Activated CD4-positive, alpha-beta memory T cell treated with anti-CD3 and anti-CD28 coated beads for 36 hours (primary cell): ENCODE measurements around the gene ATG2A. TPM values are rescaled to one million over a fixed set of nuclear protein-coding genes. Genes with fewer than 3 reads are reported as not detected.

ENCODE experiments used
- CTCF ChIA-PET: fragments of 350-600 bp; sonication (Branson Sonifier 250); formaldehyde crosslinking; loops from one replicate; lab custom pipeline; 2021; ENCODE audit warnings: antibody characterized with exemption, inconsistent platforms; lab: Charles Lee
- POLR2A ChIA-PET: fragments of 350-600 bp; sonication (Branson Sonifier 250); formaldehyde crosslinking; loops from one replicate; lab custom pipeline; 2021; ENCODE audit warnings: antibody characterized with exemption; lab: Charles Lee
- DNase-seq: peaks from one replicate; pipeline ENCODE4 v3.0.0-alpha.2; 2020
- H3K27ac Mint-ChIP-seq: one replicate; pipeline ENCODE4 v1.8.0; 2021; ENCODE audit warnings: mixed read lengths
- H3K27me3 Mint-ChIP-seq: one replicate; pipeline ENCODE4 v1.8.0; 2021; ENCODE audit warnings: mixed read lengths
- H3K36me3 Mint-ChIP-seq: one replicate; pipeline ENCODE4 v1.8.0; 2021; ENCODE audit warnings: mixed read lengths
- H3K4me1 Mint-ChIP-seq: one replicate; pipeline ENCODE4 v1.8.0; 2021; ENCODE audit warnings: low read depth, mixed read lengths
- H3K4me3 Mint-ChIP-seq: one replicate; pipeline ENCODE4 v1.8.0; 2021; ENCODE audit warnings: mild to moderate bottlenecking, mixed read lengths
- H3K9me3 Mint-ChIP-seq: one replicate; pipeline ENCODE4 v1.8.0; 2021; ENCODE audit warnings: mixed read lengths
- intact Hi-C: fragments of 100-400 bp; cut with micrococcal nuclease; formaldehyde crosslinking; loops from one replicate; pipeline ENCODE4 v1.15.1; 2023
- total RNA-seq, 2 experiments: library from RNA; stranded (reverse); gene quantifications; one replicate each; pipeline ENCODE4 v1.2.3, GENCODE V29; 2021

Gene ATG2A
- total RNA-seq, 2 experiments from 2014 or later, result 20.2 to 20.5 TPM

DNA sequence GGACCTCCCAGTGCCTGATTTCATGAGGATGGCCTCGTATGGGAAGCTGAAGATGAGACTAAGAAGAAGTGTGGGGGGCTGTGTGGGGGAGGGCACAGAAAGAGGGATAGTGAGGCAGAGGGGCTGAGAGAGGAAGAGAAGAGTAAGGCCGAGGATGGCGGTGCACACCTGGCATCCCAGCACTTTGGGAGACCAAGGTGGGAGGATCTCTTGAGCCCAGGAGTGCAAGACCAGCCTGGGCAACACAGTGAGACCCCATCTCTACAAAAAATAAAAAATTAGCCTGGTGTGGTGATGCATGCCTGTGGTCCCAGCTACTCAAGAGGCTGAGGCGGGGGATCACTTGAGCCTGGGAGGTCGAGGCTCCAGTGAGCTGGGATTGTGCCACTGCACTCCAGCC is 25.1 kb downstream of the ATG2A start:
- Mint-ChIP-seq H3K27me3 (no peaks in the 10 kb centered on the region), H3K36me3 (peaks cover 2% of the 10 kb centered on the region), H3K9me3 (no peaks in the 10 kb centered on the region), H3K4me3 (no peak overlapping the region), H3K4me1 (peaks cover 15% of the 10 kb centered on the region), H3K27ac (no peak overlapping the region)
- intact Hi-C loops, result no loop called here
- no peak for DNase-seq
- ChIA-PET POLR2A (no interaction called here), CTCF (interaction anchor here (0.7 to 29.7 kb wide), 3 partner anchors 13 to 104 kb away, joined by 3 to 1198 read pairs (median 3); partner anchors contain the start of genes CDC42BPG and EHD1)

DNA sequence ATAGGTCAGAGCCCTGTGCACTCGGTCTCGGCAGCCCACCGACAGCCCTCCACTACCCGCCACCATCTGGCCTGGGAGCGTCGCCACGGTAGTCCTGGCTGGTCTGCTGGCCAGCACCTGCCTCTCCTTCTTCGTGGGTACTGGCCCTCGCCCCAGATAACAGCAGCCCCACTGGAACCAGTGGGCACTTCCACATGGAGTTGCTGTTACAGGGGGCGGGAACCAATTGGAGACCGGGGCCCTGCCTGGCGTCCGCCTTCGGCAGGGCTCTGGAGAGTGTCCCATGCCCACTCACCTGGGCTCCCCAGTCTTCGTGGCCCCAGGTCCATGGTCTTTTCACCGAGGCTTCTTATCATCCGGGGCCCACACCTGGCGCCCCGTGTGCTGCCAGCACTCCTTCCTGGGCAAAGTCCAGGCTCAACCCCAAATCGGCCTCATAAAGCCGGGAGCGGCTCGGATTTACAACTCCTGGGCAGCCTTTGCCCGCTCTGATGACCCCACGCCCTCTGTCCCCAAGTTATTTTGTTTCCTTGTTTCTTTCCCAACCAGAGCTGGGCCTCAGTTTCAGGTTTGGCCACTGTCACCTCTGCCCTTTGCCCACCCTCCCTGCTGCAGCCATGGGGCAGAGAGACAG is 25.7 kb downstream of the ATG2A start:
- Mint-ChIP-seq H3K4me3 (no peak overlapping the region), H3K9me3 (no peaks in the 10 kb centered on the region), H3K36me3 (peaks cover 2% of the 10 kb centered on the region), H3K27ac (no peak overlapping the region), H3K4me1 (peaks cover 15% of the 10 kb centered on the region), H3K27me3 (no peaks in the 10 kb centered on the region)
- intact Hi-C loops, result no loop called here
- CTCF ChIA-PET, result interaction anchor here (0.7 to 29.7 kb wide), 2 partner anchors 13 to 35 kb away, joined by 3 to 1198 read pairs; partner anchors contain the start of genes CDC42BPG and EHD1
- DNase-seq, result no peak
- POLR2A ChIA-PET, result interaction anchor here (1.2 kb wide), 1 partner anchor 32 kb away, joined by 4 read pairs; no protein-coding TSS in a partner anchor

- no peak for DNase-seq
- no peak overlapping the region for H3K4me3 Mint-ChIP-seq
- ChIA-PET CTCF (interaction anchor here (1.3 to 29.7 kb wide), 3 partner anchors 11 to 123 kb away, joined by 3 to 1198 read pairs (median 4); partner anchors contain the start of genes ARL2, CDC42BPG and EHD1), POLR2A (interaction anchor here (1.2 kb wide), 1 partner anchor 31 kb away, joined by 4 read pairs; no protein-coding TSS in a partner anchor)
- H3K9me3 Mint-ChIP-seq, result no peaks in the 10 kb centered on the region
- H3K27ac Mint-ChIP-seq, result no peak overlapping the region
- no peaks in the 10 kb centered on the region for H3K27me3 Mint-ChIP-seq
- intact Hi-C loops, result no loop called here
- peaks cover 22% of the 10 kb centered on the region for H3K4me1 Mint-ChIP-seq
- peaks cover 2% of the 10 kb centered on the region for H3K36me3 Mint-ChIP-seq
Observed at GRCh38 chr11:64890522-64890939, 26.5 kb downstream of the ATG2A start.

DNA sequence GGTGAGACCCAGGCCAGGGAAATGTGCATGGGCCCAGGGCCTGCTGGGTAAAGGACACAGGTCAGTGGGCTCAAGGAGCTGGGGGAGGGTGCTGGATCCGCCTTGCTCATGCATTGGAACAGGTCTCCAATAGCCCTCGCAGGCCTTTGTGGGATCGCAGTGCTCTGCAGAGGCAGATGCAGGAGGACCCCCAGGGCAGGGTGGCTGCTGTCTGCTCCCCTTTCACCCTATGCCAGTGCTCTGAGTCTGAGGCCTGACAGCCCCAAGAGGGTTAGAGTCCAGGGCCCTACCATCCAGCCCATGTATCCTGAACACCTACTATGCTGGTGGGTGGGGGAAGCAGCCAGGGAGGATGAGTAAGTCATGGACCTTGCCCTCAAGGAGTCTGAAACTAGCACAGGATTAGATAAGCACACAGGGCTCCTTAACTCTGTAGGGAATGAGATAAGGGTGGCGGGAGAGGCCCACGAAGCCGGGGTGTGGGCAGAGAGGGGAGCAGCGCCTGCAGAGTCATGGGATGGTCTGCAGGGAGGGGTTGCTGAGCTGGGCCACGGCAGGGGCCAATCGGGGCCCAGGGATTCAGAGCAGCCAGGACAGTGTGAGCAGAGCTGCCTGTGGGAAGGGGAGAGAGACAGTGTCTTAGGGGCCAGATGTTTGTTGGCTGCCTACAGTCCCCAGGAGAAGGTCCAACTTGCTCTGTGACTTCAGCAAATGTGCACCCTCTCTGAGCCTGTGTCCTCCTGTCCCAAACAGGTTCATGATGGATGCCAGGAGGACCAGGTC is 28.1 kb downstream of the ATG2A start:
- H3K4me3 Mint-ChIP-seq, result no peak overlapping the region
- DNase-seq, result no peak
- H3K27ac Mint-ChIP-seq, result no peak overlapping the region
- ChIA-PET CTCF (interaction anchor here (1.0 to 29.7 kb wide), 6 partner anchors 10 to 125 kb away, joined by 3 to 1198 read pairs (median 9); partner anchors contain the start of genes ARL2, CDC42BPG and EHD1), POLR2A (interaction anchor here (1.3 to 1.8 kb wide), 2 partner anchors 28 to 32 kb away, joined by 4 to 9 read pairs; no protein-coding TSS in a partner anchor)
- H3K36me3 Mint-ChIP-seq, result no peaks in the 10 kb centered on the region
- H3K27me3 Mint-ChIP-seq, result no peaks in the 10 kb centered on the region
- peaks cover 30% of the 10 kb centered on the region for H3K4me1 Mint-ChIP-seq
- intact Hi-C loops, result loop anchor here (1.0 kb wide), 1 partner anchor 11 kb away; the partner anchor contains the start of gene EHD1
- no peaks in the 10 kb centered on the region for H3K9me3 Mint-ChIP-seq

- Mint-ChIP-seq H3K4me3 (peak overlapping the region; percentile 66), H3K9me3 (no peaks in the 10 kb centered on the region), H3K27me3 (no peaks in the 10 kb centered on the region), H3K4me1 (peaks cover 30% of the 10 kb centered on the region), H3K36me3 (no peaks in the 10 kb centered on the region), H3K27ac (no peak overlapping the region)
- CTCF ChIA-PET, result interaction anchor here (0.5 to 29.7 kb wide), 17 partner anchors 8 to 216 kb away, joined by 3 to 1198 read pairs (median 4); partner anchors contain the start of genes ARL2, CDC42BPG, EHD1 and SF1
- DNase-seq, result no peak
- POLR2A ChIA-PET, result interaction anchor here (0.6 to 1.8 kb wide), 4 partner anchors 11 to 32 kb away, joined by 3 to 9 read pairs (median 5); no protein-coding TSS in a partner anchor
- intact Hi-C loops, result loop anchor here (1.0 kb wide), 1 partner anchor 10 kb away; the partner anchor contains the start of gene EHD1
Observed at GRCh38 chr11:64888406-64888728, 28.6 kb downstream of the ATG2A start.

- ChIA-PET POLR2A (interaction anchor here (0.6 to 1.8 kb wide), 6 partner anchors 10 to 39 kb away, joined by 3 to 9 read pairs (median 4); no protein-coding TSS in a partner anchor), CTCF (interaction anchor here (0.5 to 29.7 kb wide), 17 partner anchors 8 to 217 kb away, joined by 3 to 1198 read pairs (median 4); partner anchors contain the start of genes ARL2, CDC42BPG, EHD1 and SF1)
- H3K27ac Mint-ChIP-seq, result peak overlapping the region; percentile 42
- peak overlapping the region; percentile 66 for H3K4me3 Mint-ChIP-seq
- no peaks in the 10 kb centered on the region for H3K27me3 Mint-ChIP-seq
- peaks cover 30% of the 10 kb centered on the region for H3K4me1 Mint-ChIP-seq
- H3K9me3 Mint-ChIP-seq, result no peaks in the 10 kb centered on the region
- H3K36me3 Mint-ChIP-seq, result no peaks in the 10 kb centered on the region
- intact Hi-C loops, result loop anchor here (1.0 kb wide), 1 partner anchor 10 kb away; the partner anchor contains the start of gene EHD1
- peak; percentile 89 for DNase-seq
Observed at GRCh38 chr11:64887757-64888405, 29.1 kb downstream of the ATG2A start.

- H3K27me3 Mint-ChIP-seq, result no peaks in the 10 kb centered on the region
- no peaks in the 10 kb centered on the region for H3K36me3 Mint-ChIP-seq
- H3K27ac Mint-ChIP-seq, result peak overlapping the region; percentile 15
- no peaks in the 10 kb centered on the region for H3K9me3 Mint-ChIP-seq
- H3K4me3 Mint-ChIP-seq, result no peak overlapping the region
- H3K4me1 Mint-ChIP-seq, result peaks cover 30% of the 10 kb centered on the region
- no peak for DNase-seq
- POLR2A ChIA-PET, result interaction anchor here (0.5 to 1.8 kb wide), 6 partner anchors 10 to 42 kb away, joined by 3 to 9 read pairs (median 4); no protein-coding TSS in a partner anchor
- intact Hi-C loops, result no loop called here
- CTCF ChIA-PET, result interaction anchor here (0.9 to 29.7 kb wide), 9 partner anchors 9 to 126 kb away, joined by 3 to 1198 read pairs (median 5); partner anchors contain the start of genes ARL2, CDC42BPG and EHD1
Observed at GRCh38 chr11:64887234-64887756, 29.7 kb downstream of the ATG2A start.

DNA sequence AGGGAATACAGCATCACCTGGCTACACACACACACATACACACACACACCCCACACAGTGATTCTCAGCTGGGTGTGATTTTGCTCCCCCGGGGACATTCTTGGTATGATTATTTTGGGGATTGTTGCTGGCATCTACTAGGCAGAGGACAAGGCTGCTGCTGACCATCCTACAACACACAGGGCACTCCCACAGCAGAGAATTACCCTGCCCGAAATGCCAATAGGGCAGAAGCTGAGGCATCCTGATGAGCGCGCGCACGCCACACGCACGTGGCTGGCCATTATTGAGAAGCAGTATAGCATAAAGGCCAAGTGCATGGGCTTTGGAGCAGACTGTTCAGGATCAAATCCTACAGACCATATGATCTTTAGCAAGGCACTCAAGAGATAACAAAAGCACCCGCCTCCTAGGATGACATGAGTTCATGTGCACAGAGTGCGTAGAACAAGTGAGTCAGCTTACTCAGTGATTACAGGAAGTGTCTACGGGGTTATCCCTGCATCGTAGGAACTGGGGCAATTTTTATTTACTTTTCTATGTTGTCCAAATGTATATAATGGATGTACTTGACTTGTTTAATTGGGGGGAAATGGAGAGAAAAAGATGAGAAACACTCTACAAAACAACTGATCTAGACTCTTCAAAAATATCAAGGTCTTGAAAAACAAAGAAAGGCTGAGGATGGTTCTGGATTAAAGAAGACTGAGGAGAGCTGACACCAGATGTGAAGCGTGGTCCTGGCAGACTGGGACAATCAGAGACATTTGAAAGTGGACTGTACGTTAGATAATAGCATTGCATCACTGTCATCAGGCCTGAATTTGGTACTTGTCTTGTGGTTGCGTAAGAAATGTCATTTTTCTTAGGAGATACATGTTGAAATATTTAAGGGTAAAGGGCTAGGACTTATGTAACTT is 31.4 kb downstream of the ATG2A start:
- POLR2A ChIA-PET, result interaction anchor here (0.9 to 14.6 kb wide), 4 partner anchors 8 to 38 kb away, joined by 3 to 460 read pairs (median 6); no protein-coding TSS in a partner anchor
- Mint-ChIP-seq H3K4me1 (peaks cover 42% of the 10 kb centered on the region), H3K9me3 (no peaks in the 10 kb centered on the region), H3K36me3 (no peaks in the 10 kb centered on the region), H3K4me3 (peak overlapping the region; percentile 42), H3K27me3 (no peaks in the 10 kb centered on the region), H3K27ac (peak overlapping the region; percentile 87)
- intact Hi-C loops, result no loop called here
- DNase-seq, result peak; percentile 61
- CTCF ChIA-PET, result interaction anchor here (0.8 to 29.7 kb wide), 5 partner anchors 8 to 128 kb away, joined by 3 to 1198 read pairs (median 6); partner anchors contain the start of genes ARL2 and CDC42BPG

GRCh38 chr11:64884019-64884418 is 33.0 kb downstream of the ATG2A start:
- DNase-seq, result no peak
- Mint-ChIP-seq H3K9me3 (no peaks in the 10 kb centered on the region), H3K4me1 (peaks cover 58% of the 10 kb centered on the region), H3K36me3 (peaks cover 1% of the 10 kb centered on the region), H3K4me3 (no peak overlapping the region), H3K27me3 (no peaks in the 10 kb centered on the region), H3K27ac (peak overlapping the region; percentile 13)
- ChIA-PET POLR2A (interaction anchor here (1.6 to 14.6 kb wide), 3 partner anchors 10 to 36 kb away, joined by 4 to 460 read pairs (median 9); no protein-coding TSS in a partner anchor), CTCF (interaction anchor here (29.7 kb wide), 1 partner anchor 28 kb away, joined by 1198 read pairs; the partner anchor contains the start of gene CDC42BPG)
- intact Hi-C loops, result no loop called here

GRCh38 chr11:64883575-64883974 is 33.4 kb downstream of the ATG2A start:
- peak overlapping the region; percentile 13 for H3K27ac Mint-ChIP-seq
- no peaks in the 10 kb centered on the region for H3K9me3 Mint-ChIP-seq
- POLR2A ChIA-PET, result interaction anchor here (14.6 kb wide), 1 partner anchor 23 kb away, joined by 460 read pairs; no protein-coding TSS in a partner anchor
- H3K27me3 Mint-ChIP-seq, result no peaks in the 10 kb centered on the region
- intact Hi-C loops, result no loop called here
- peaks cover 59% of the 10 kb centered on the region for H3K4me1 Mint-ChIP-seq
- H3K4me3 Mint-ChIP-seq, result no peak overlapping the region
- CTCF ChIA-PET, result interaction anchor here (29.7 kb wide), 1 partner anchor 27 kb away, joined by 1198 read pairs; the partner anchor contains the start of gene CDC42BPG
- no peak for DNase-seq
- peaks cover 2% of the 10 kb centered on the region for H3K36me3 Mint-ChIP-seq
